K562 (cell line): ENCODE measurements around the gene SLC6A7.

ENCODE experiments used
- BHLHE40 ChIP-seq: IDR thresholded peaks from 2 replicates; pipeline ENCODE4 v1.6.1; 2011; ENCODE audit warnings: low read length, improper control_type of control experiment
- CEBPB ChIP-seq: fragments of 450-650 bp; IDR thresholded peaks from 2 replicates; pipeline ENCODE4 v1.6.1; 2016; ENCODE audit warnings: missing genetic modification characterization, missing compliant biosample characterization
- KLF6 ChIP-seq: fragments of 250-450 bp; sonication (Bioruptor Pico); IDR thresholded peaks from 2 replicates; pipeline ENCODE4 v1.4.0; 2020; ENCODE audit warnings: mild to moderate bottlenecking, moderate library complexity, borderline replicate concordance
- MTF1 ChIP-seq: fragments of 250-450 bp; sonication (Bioruptor Pico); IDR thresholded peaks from 2 replicates; pipeline ENCODE4 v1.9.0; 2021; ENCODE audit warnings: moderate library complexity, mild to moderate bottlenecking, inconsistent platforms, borderline replicate concordance
- NCOA6 ChIP-seq: fragments of 450-650 bp; IDR thresholded peaks from 2 replicates; pipeline ENCODE4 v1.6.1; 2017; ENCODE audit warnings: mild to moderate bottlenecking
- PPARD ChIP-seq: fragments of 250-450 bp; sonication (Bioruptor Pico); IDR thresholded peaks from 2 replicates; pipeline ENCODE4 v1.8.0; 2022; ENCODE audit warnings: inconsistent platforms, mild to moderate bottlenecking, moderate library complexity
- SIRT6 ChIP-seq: IDR thresholded peaks from one replicate; pipeline ENCODE4 v1.6.1; 2012; ENCODE audit warnings: low read depth, mild to moderate bottlenecking, control low read depth, inconsistent platforms, low read length, moderate library complexity
- SMAD3 ChIP-seq: fragments of 450-650 bp; formaldehyde crosslinking; conservative IDR thresholded peaks from 2 replicates; pipeline ENCODE4 v1.4.0; 2020; ENCODE audit warnings: mild to moderate bottlenecking
- ZNF764 ChIP-seq: fragments of 250-450 bp; sonication (Bioruptor Pico); IDR thresholded peaks from 2 replicates; pipeline ENCODE4 v1.4.0; 2020; ENCODE audit warnings: low read depth, mild to moderate bottlenecking, moderate library complexity
- ZNF780A ChIP-seq: fragments of 250-450 bp; sonication (Bioruptor Pico); IDR thresholded peaks from 2 replicates; pipeline ENCODE4 v1.5.0; 2021; ENCODE audit warnings: mild to moderate bottlenecking
- TF ChIP-seq, protein P1 (sequence below): sonication (generic); formaldehyde crosslinking; IDR thresholded peaks from 2 replicates; pipeline ENCODE4 v1.8.0; 2023; ENCODE audit warnings: mild to moderate bottlenecking, missing genetic modification reagents
- TF ChIP-seq, protein P2 (sequence below), 3 experiments: IDR thresholded peaks in 2 of 3; conservative IDR thresholded peaks in 1 of 3; 2 replicates each; pipeline ENCODE4 v1.5.1; 2011 to 2012; ENCODE audit warnings: low read length in 3 of 3, mild to moderate bottlenecking in 3 of 3, control low read depth in 2 of 3, improper control_type of control experiment in 1 of 3, inconsistent platforms in 1 of 3, low read depth in 1 of 3, mixed read lengths in 1 of 3, moderate library complexity in 1 of 3; ENCODE audit not compliant: insufficient read depth in 2 of 3

DNA sequence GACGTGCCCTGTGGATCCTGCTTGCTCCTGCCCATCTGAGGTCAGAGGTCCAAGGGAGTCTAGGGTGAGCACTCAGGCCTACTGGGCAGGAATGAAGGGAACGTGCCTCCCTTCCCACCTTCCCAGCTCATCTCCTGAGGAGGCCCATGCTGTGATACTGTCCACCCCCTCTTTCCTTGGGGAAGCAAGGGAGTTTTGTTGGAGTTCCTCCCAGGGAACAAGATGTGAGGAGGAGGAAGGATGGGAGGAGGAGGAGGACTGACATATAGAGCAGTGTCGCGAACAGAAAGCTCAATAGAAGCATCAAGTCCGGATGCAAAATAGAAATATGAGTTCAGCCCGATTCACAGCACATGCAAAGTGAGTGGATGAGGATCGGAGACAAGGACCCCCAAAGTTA lies 41.0 kb downstream of the SLC6A7 start:
- TF ChIP-seq NCOA6 (no peak), CEBPB (tag) (no peak), PPARD (no peak), MTF1 (CRISPR knock-in tag) (no peak), SMAD3 (CRISPR knock-in tag) (no peak), ZNF780A (CRISPR knock-in tag) (no peak), KLF6 (CRISPR knock-in tag) (no peak), BHLHE40 (no peak), SIRT6 (no peak), ZNF764 (CRISPR knock-in tag) (no peak)
- TF ChIP-seq, protein P1, sequence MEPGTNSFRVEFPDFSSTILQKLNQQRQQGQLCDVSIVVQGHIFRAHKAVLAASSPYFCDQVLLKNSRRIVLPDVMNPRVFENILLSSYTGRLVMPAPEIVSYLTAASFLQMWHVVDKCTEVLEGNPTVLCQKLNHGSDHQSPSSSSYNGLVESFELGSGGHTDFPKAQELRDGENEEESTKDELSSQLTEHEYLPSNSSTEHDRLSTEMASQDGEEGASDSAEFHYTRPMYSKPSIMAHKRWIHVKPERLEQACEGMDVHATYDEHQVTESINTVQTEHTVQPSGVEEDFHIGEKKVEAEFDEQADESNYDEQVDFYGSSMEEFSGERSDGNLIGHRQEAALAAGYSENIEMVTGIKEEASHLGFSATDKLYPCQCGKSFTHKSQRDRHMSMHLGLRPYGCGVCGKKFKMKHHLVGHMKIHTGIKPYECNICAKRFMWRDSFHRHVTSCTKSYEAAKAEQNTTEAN (CRISPR knock-in tag) = no peak
- TF ChIP-seq, protein P2, sequence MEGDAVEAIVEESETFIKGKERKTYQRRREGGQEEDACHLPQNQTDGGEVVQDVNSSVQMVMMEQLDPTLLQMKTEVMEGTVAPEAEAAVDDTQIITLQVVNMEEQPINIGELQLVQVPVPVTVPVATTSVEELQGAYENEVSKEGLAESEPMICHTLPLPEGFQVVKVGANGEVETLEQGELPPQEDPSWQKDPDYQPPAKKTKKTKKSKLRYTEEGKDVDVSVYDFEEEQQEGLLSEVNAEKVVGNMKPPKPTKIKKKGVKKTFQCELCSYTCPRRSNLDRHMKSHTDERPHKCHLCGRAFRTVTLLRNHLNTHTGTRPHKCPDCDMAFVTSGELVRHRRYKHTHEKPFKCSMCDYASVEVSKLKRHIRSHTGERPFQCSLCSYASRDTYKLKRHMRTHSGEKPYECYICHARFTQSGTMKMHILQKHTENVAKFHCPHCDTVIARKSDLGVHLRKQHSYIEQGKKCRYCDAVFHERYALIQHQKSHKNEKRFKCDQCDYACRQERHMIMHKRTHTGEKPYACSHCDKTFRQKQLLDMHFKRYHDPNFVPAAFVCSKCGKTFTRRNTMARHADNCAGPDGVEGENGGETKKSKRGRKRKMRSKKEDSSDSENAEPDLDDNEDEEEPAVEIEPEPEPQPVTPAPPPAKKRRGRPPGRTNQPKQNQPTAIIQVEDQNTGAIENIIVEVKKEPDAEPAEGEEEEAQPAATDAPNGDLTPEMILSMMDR (IDR thresholded peaks at IDR 0.05 in 2 of 3, conservative IDR thresholded peaks at IDR 0.05 in 1 of 3; ENCODE audit: insufficient read depth in 2 of 3, low read depth in 1 of 3, low read length in 3 of 3) = no peak
